Frontal cortex (tissue), 4 donors: ENCODE results near the gene DNAJC1. TPM values are rescaled to one million over a fixed set of nuclear protein-coding genes. Genes with fewer than 3 reads are reported as not detected.

Experiments
- DNase-seq, 2 donors: peaks; one replicate each; pipeline ENCODE4 v3.0.0; 2012; ENCODE audit warnings: low spot score in 2 of 2
- FAIRE-seq: peaks from 2 replicates; lab custom pipeline; 2012; peaks lifted over from hg19 to GRCh38; lab: Jason Lieb, UNC
- small RNA-seq: library from RNA; depleted of rRNA; stranded (forward); fragments of <200 nt; gene quantifications from one replicate; pipeline ENCODE3, GENCODE V24; 2014
- total RNA-seq: library from RNA; depleted of rRNA; stranded (reverse); fragments of >200 nt; gene quantifications from one replicate; pipeline ENCODE4 v1.2.3, GENCODE V29; 2014
- donor health status: control.
- donor health status: control.
- donor health status: control.

The DNAJC1 gene
- total RNA-seq, 1 donor from 2014 or later, result 20.0 TPM

DNA sequence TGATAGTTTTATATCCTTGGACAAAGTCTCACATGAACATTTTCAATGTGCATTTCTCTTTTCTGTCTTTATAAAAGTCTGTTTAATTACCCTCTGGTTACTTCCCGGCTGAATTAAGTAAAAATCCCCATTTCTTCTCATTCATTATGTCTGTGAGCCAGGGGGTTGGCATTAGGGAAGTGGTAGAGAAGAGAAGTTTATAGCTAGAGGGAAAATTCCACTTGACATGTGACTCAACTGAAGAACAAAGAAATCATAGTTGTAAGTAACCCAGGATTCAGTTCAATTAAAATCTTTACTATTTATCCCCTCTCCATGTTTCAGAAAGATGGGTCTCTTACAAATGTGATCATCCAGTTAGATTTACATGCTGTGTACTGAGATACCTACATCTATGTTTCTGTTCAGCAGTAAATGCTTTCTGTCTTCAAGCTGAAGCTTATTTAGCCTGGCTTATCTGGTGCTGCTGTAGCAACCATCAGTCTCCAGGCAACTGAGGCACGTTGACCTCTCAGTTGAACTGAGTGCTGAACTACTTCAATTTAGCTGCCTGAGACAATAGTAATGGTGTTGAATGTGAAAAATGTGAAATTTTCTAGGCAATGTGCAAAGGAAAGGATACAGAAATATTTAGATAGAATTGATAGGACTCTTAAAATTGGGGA lies 287.9 kb downstream of the DNAJC1 start:
- DNase-seq (no peak), FAIRE-seq (no peak)

DNA sequence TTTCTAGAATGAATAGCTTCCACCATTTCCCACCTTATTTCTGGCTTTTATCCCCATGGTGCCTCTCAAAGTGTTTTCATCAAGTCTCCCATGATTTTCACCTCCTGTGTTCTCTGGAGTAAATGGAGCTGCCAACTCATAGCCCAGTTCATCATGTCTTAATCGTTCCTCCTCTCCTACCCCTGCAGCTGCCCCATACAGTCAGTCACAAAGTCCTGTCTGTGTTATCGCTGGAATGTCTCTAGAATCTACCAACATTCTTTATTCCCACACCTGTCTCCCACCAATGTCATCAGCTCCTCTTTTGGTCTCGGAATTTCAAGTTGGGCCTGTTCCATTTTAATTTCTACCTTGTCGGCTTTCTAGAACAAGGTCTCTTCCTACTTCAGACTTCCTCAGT lies 290.6 kb downstream of the DNAJC1 start:
- FAIRE-seq, result no peak
- no peak for DNase-seq

DNA sequence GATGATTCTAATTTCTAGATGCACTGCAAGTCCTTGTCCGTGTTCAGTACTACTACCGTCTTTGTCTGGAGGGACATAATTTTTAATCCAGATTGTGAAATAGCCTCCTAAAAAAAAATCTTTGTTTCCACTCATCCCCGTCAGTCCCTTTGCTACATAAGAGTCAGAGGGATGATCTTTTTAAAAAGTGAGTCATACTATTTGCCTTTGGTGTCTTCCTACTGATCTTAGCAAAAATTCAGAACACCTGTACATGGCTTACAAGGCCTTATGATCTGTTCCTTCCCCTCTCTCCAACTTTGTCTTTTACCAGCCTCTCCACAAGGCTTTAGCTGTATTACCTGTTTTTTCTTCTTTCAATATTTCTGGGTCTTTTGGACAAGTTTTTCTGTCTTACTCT lies 296.0 kb downstream of the DNAJC1 start:
- FAIRE-seq, result no peak
- DNase-seq, result no peak

Small RNA genes within 50 kb of the gene (small RNA-seq; reads per million reads assigned to genes)
- gene RN7SKP219 (not detected), gene RN7SKP37 (0.18 reads per million)

Other genes with a start within 250 kb of the DNAJC1 start
- not detected for gene EBLN1, start 214.3 kb upstream of the DNAJC1 start, total RNA-seq